GM12878 (cell line): ENCODE data around the gene CNST. TPM values are rescaled to one million over a fixed set of nuclear protein-coding genes. Genes with fewer than 3 reads are reported as not detected.

ENCODE experiments used
- ATAC-seq: fragments of 200-7000 bp; cut with Tn5 transposase; 3 replicates; pipeline ENCODE4 v1.9.1; 2020; ENCODE audit warnings: mild to moderate bottlenecking, moderate library complexity
- BruUV-seq: library from RNA; stranded (reverse); fragments of 400-500 nt; replicated peaks from 2 replicates; lab custom pipeline; 2021; lab: Mats Ljungman, UMichigan
- CTCF ChIA-PET: fragments of 300-600 bp; sonication (Branson Sonifier 250); formaldehyde crosslinking; extraction: SDS; loops from one replicate; lab custom pipeline; 2021; ENCODE audit warnings: inconsistent platforms; lab: Yijun Ruan, JAX
- POLR2A ChIA-PET: fragments of 350-600 bp; formaldehyde crosslinking; extraction: SDS; loops from one replicate; lab custom pipeline; 2021; ENCODE audit warnings: inconsistent platforms; lab: Charles Lee
- RAD21 ChIA-PET: fragments of 300-600 bp; sonication (Branson Sonifier 250); formaldehyde crosslinking; loops from one replicate; lab custom pipeline; 2023; ENCODE audit warnings: antibody characterized with exemption; ENCODE audit not compliant: unreplicated experiment; lab: Charles Lee
- SMC1A ChIA-PET: fragments of 300-600 bp; sonication (Branson Sonifier 250); formaldehyde crosslinking; loops from one replicate; lab custom pipeline; 2023; ENCODE audit not compliant: unreplicated experiment, uncharacterized antibody; lab: Charles Lee
- DNase-seq: peaks from one replicate; pipeline ENCODE4 v3.0.0-alpha.2; 2011; ENCODE audit warnings: low read depth, low spot score
- FAIRE-seq: peaks from 3 replicates; lab custom pipeline; 2011; peaks lifted over from hg19 to GRCh38; lab: Jason Lieb, UNC
- H2AFZ ChIP-seq: 2 replicates; pipeline ENCODE4 v1.6.0; 2011; ENCODE audit warnings: low read depth, low read length, control low read depth; ENCODE audit not compliant: control insufficient read depth
- H3K27ac ChIP-seq: 2 replicates; pipeline ENCODE4 v1.5.1; 2011; ENCODE audit warnings: control low read depth; ENCODE audit not compliant: control insufficient read depth, insufficient read depth
- H3K27me3 ChIP-seq, 2 experiments: replicated peaks in 1 of 2; 2 replicates each; pipeline versions ENCODE4 v1.6.0 to v1.6.1; 2011; ENCODE audit warnings: low read length in 1 of 2; ENCODE audit not compliant: control insufficient read depth in 2 of 2, insufficient read depth in 2 of 2
- H3K36me3 ChIP-seq, 2 experiments: 2 replicates each; pipeline ENCODE4 v1.5.1; 2011; ENCODE audit warnings: low read length in 1 of 2; ENCODE audit not compliant: control insufficient read depth in 2 of 2, insufficient read depth in 2 of 2
- H3K4me1 ChIP-seq: 2 replicates; pipeline ENCODE4 v1.6.1; 2011; ENCODE audit warnings: mild to moderate bottlenecking, low read length, moderate library complexity, mixed read lengths; ENCODE audit not compliant: control insufficient read depth, insufficient read depth
- H3K4me2 ChIP-seq: 2 replicates; pipeline ENCODE4 v1.6.0; 2011; ENCODE audit warnings: control low read depth; ENCODE audit not compliant: control insufficient read depth, insufficient read depth
- H3K4me3 ChIP-seq: fragments of 200-600 bp; sonication (generic); 2 replicates; pipeline ENCODE4 v1.5.1; 2016
- H3K79me2 ChIP-seq: 2 replicates; pipeline ENCODE4 v1.6.0; 2011; ENCODE audit warnings: low read length; ENCODE audit not compliant: control insufficient read depth, insufficient read depth
- H3K9ac ChIP-seq: 2 replicates; pipeline ENCODE4 v1.8.0; 2011; ENCODE audit warnings: low read length, control low read depth, mixed read lengths; ENCODE audit not compliant: control insufficient read depth, insufficient read depth
- H3K9me3 ChIP-seq: replicated peaks from 3 replicates; pipeline ENCODE4 v1.5.1; 2011; ENCODE audit warnings: mild to moderate bottlenecking, low read length; ENCODE audit not compliant: control insufficient read depth, insufficient read depth
- H4K20me1 ChIP-seq: 2 replicates; pipeline ENCODE4 v1.6.0; 2011; ENCODE audit not compliant: control insufficient read depth, insufficient read depth
- CBX5 ChIP-seq: sonication (generic); IDR thresholded peaks from 2 replicates; pipeline ENCODE4 v1.6.1; 2016; ENCODE audit warnings: low read depth, moderate library complexity, mild to moderate bottlenecking, inconsistent platforms
- EP300 ChIP-seq, 2 experiments: fragments of 150-350 bp in 1 of 2; IDR thresholded peaks; 2 replicates each; pipeline ENCODE4 v1.6.1; 2011 to 2012; ENCODE audit warnings: low read depth in 2 of 2, low read length in 2 of 2, borderline replicate concordance in 1 of 2, improper control_type of control experiment in 1 of 2, inconsistent platforms in 1 of 2; ENCODE audit not compliant: control insufficient read depth in 1 of 2
- HCFC1 ChIP-seq: fragments of 150-350 bp; IDR thresholded peaks from 2 replicates; pipeline ENCODE4 v1.6.1; 2014; ENCODE audit warnings: low read length
- JUNB ChIP-seq: IDR thresholded peaks from 2 replicates; pipeline ENCODE4 v1.6.1; 2016; ENCODE audit warnings: antibody characterized with exemption, mild to moderate bottlenecking
- MTA2 ChIP-seq: fragments of 450-650 bp; IDR thresholded peaks from 2 replicates; pipeline ENCODE4 v1.6.1; 2016; ENCODE audit warnings: low read depth, mild to moderate bottlenecking, moderate library complexity
- NR2C1 ChIP-seq: fragments of 450-650 bp; IDR thresholded peaks from 2 replicates; pipeline ENCODE4 v1.6.1; 2017; ENCODE audit warnings: antibody characterized with exemption, mild to moderate bottlenecking, moderate library complexity
- RAD21 ChIP-seq: IDR thresholded peaks from 2 replicates; pipeline ENCODE4 v1.6.1; 2011; ENCODE audit warnings: mild to moderate bottlenecking, low read depth, low read length, moderate library complexity; ENCODE audit not compliant: insufficient read depth
- SPI1 ChIP-seq: IDR thresholded peaks from 2 replicates; pipeline ENCODE4 v1.6.1; 2011; ENCODE audit warnings: low read depth, mild to moderate bottlenecking, low read length, moderate library complexity, borderline replicate concordance; ENCODE audit not compliant: insufficient read depth
- SUPT20H ChIP-seq: IDR thresholded peaks from 2 replicates; pipeline ENCODE4 v1.6.1; 2011; ENCODE audit warnings: low read depth, mild to moderate bottlenecking, low read length, moderate library complexity, borderline replicate concordance; ENCODE audit not compliant: control insufficient read depth
- TCF12 ChIP-seq: IDR thresholded peaks from 2 replicates; pipeline ENCODE4 v1.6.1; 2011; ENCODE audit warnings: low read depth, mild to moderate bottlenecking, low read length
- YY1 ChIP-seq: IDR thresholded peaks from 2 replicates; pipeline ENCODE4 v1.6.1; 2011; ENCODE audit warnings: low read depth, mild to moderate bottlenecking, low read length
- WGBS: methylation state at CpG from one replicate; pipeline ENCODE4 v1.1.6; 2016; ENCODE audit warnings: low lambda C conversion rate; ENCODE audit not compliant: insufficient replicate concordance, insufficient coverage; ENCODE audit errors: missing lambda C conversion rate; 5-methylcytosine and 5-hydroxymethylcytosine counted together
- in situ Hi-C: fragments of 300-500 bp; cut with MboI; formaldehyde crosslinking; loops from 9 replicates; pipeline ENCODE4 v1.14.3; 2018; ENCODE audit warnings: mixed read lengths
- intact Hi-C: fragments of 100-400 bp; cut with micrococcal nuclease; formaldehyde crosslinking; loops from one replicate; pipeline ENCODE4 v1.14.2; 2022; ENCODE audit not compliant: unreplicated experiment
- polyA plus RNA-seq, 11 experiments: library from polyadenylated mRNA; depleted of rRNA in 4 of 11; unstranded in 6 of 11; stranded (reverse) in 5 of 11; fragments of >200 nt; fragmentation: Nextera tagmentation in 4 of 11; fragmentation: Illumina TruSeq in 1 of 11; extraction: Ambion mirVana in 4 of 11; extraction: Trizol in 1 of 11; gene quantifications; 1 replicate in 1 of 11; 2 replicates in 10 of 11; pipeline versions ENCODE4 v1.2.1 to v1.2.3, GENCODE V29; 2011 to 2016; ENCODE audit warnings: inconsistent platforms in 2 of 11, missing spikeins in 2 of 11, low read depth in 1 of 11
- total RNA-seq, 4 experiments: library from RNA; depleted of rRNA in 3 of 4; stranded (reverse); fragments of >200 nt in 3 of 4; fragmentation: Illumina TruSeq in 1 of 4; extraction: Trizol in 1 of 4; gene quantifications; 2 replicates each; pipeline versions ENCODE4 v1.2.1 to v1.2.3, GENCODE V29; 2013 to 2021
- TF ChIP-seq, protein P1 (sequence below): fragments of 450-650 bp; IDR thresholded peaks from 2 replicates; pipeline ENCODE4 v1.6.1; 2017; ENCODE audit warnings: borderline replicate concordance
- TF ChIP-seq, protein P2 (sequence below): fragments of 450-650 bp; IDR thresholded peaks from 2 replicates; pipeline ENCODE4 v1.6.1; 2016; ENCODE audit warnings: mild to moderate bottlenecking

The CNST gene
- total and polyA plus RNA-seq, 10 of the 15 experiments (the other 5 are each of a cell fraction or from before 2014, with no cell fraction given) = 4.8 to 16.2 (median 12.3) TPM

- H3K9ac ChIP-seq = no peak overlapping the region
- FAIRE-seq (no peak), DNase-seq (no peak), ATAC-seq (no peak)
- H3K4me2 ChIP-seq = no peak overlapping the region
- H3K36me3 ChIP-seq = peaks cover 4 to 6% of the 10 kb centered on the region in 2 experiments; a peak in 3 of 4 replicates
- ChIA-PET POLR2A (interaction anchor here (0.5 to 0.8 kb wide), 2 partner anchors 10 to 44 kb away, joined by 3 to 4 read pairs; no protein-coding TSS in a partner anchor), SMC1A (interaction anchor here (0.9 to 1.5 kb wide), 4 partner anchors 11 to 136 kb away, joined by 3 to 4 read pairs (median 4); no protein-coding TSS in a partner anchor), RAD21 (no interaction called here), CTCF (interaction anchor here (0.6 to 1.3 kb wide), 2 partner anchors 10 to 313 kb away, joined by 3 to 4 read pairs; no protein-coding TSS in a partner anchor)
- H2AFZ ChIP-seq = no peak overlapping the region
- TF ChIP-seq, protein P1, sequence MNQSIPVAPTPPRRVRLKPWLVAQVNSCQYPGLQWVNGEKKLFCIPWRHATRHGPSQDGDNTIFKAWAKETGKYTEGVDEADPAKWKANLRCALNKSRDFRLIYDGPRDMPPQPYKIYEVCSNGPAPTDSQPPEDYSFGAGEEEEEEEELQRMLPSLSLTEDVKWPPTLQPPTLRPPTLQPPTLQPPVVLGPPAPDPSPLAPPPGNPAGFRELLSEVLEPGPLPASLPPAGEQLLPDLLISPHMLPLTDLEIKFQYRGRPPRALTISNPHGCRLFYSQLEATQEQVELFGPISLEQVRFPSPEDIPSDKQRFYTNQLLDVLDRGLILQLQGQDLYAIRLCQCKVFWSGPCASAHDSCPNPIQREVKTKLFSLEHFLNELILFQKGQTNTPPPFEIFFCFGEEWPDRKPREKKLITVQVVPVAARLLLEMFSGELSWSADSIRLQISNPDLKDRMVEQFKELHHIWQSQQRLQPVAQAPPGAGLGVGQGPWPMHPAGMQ = no peak
- no peak for TF ChIP-seq EP300 (IDR thresholded peaks at IDR 0.05; ENCODE audit: borderline replicate concordance in 1 of 2, control insufficient read depth in 1 of 2, low read depth in 2 of 2, low read length in 2 of 2)
- no peaks in the 10 kb centered on the region for H3K9me3 ChIP-seq
- intact Hi-C loops (no loop called here), in situ Hi-C loops (no loop called here)
- H4K20me1 ChIP-seq = no peaks in the 10 kb centered on the region
- no peaks in the 10 kb centered on the region for H3K27me3 ChIP-seq
- H3K4me3 ChIP-seq = no peak overlapping the region
- BruUV-seq = no TSS peak
- 82% methylated on average over 2 of the region's 2 CpGs for WGBS
- no peaks in the 10 kb centered on the region for H3K79me2 ChIP-seq
- no peak overlapping the region for H3K27ac ChIP-seq
- no peaks in the 10 kb centered on the region for H3K4me1 ChIP-seq
Measured at GRCh38 chr1:246641394-246641793, 75.1 kb downstream of the CNST start.

- POLR2A ChIA-PET = interaction anchor here (0.6 kb wide), 1 partner anchor 32 kb away, joined by 4 read pairs; no protein-coding TSS in a partner anchor
- H2AFZ ChIP-seq = no peak overlapping the region
- intact Hi-C loops = no loop called here
- H3K27ac ChIP-seq = no peak overlapping the region
- RAD21 ChIA-PET = no interaction called here
- no peaks in the 10 kb centered on the region for H3K27me3 ChIP-seq
- no peaks in the 10 kb centered on the region for H4K20me1 ChIP-seq
- H3K36me3 ChIP-seq = peaks cover 8 to 9% of the 10 kb centered on the region in 2 experiments; a peak in 3 of 4 replicates
- SMC1A ChIA-PET = interaction anchor here (0.8 to 1.5 kb wide), 3 partner anchors 10 to 76 kb away, joined by 3 to 4 read pairs (median 3); no protein-coding TSS in a partner anchor
- H3K9ac ChIP-seq = no peak overlapping the region
- in situ Hi-C loops = no loop called here
- H3K9me3 ChIP-seq = no peaks in the 10 kb centered on the region
- CTCF ChIA-PET = interaction anchor here (2.0 kb wide), 1 partner anchor 14 kb away, joined by 5 read pairs; no protein-coding TSS in a partner anchor
- no TSS peak for BruUV-seq
- H3K4me3 ChIP-seq = no peak overlapping the region
- FAIRE-seq (no peak), ATAC-seq (no peak), DNase-seq (no peak)
- 99% methylated on average over 6 of the region's 6 CpGs for WGBS
- H3K79me2 ChIP-seq = no peaks in the 10 kb centered on the region
- H3K4me1 ChIP-seq = no peaks in the 10 kb centered on the region
- no peak overlapping the region for H3K4me2 ChIP-seq
- TF ChIP-seq JUNB (no peak), TCF12 (no peak), NR2C1 (no peak), RAD21 (no peak), SPI1 (no peak), HCFC1 (no peak), SUPT20H (no peak), MTA2 (no peak), CBX5 (no peak), YY1 (no peak)
- TF ChIP-seq, protein P2, sequence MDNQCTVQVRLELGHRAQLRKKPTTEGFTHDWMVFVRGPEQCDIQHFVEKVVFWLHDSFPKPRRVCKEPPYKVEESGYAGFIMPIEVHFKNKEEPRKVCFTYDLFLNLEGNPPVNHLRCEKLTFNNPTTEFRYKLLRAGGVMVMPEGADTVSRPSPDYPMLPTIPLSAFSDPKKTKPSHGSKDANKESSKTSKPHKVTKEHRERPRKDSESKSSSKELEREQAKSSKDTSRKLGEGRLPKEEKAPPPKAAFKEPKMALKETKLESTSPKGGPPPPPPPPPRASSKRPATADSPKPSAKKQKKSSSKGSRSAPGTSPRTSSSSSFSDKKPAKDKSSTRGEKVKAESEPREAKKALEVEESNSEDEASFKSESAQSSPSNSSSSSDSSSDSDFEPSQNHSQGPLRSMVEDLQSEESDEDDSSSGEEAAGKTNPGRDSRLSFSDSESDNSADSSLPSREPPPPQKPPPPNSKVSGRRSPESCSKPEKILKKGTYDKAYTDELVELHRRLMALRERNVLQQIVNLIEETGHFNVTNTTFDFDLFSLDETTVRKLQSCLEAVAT = no peak
Measured at GRCh38 chr1:246642719-246643118, 76.5 kb downstream of the CNST start.
